Activated CD8-positive, alpha-beta memory T cell treated with anti-CD3 and anti-CD28 coated beads for 48 hours (primary cell): ENCODE results near the gene CFAP54.
"Not testable (repeated sequence)": the region's sequence is repeated elsewhere in the genome, so short reads cannot be mapped to it uniquely, and the experiment has no call there.

Experiments
- DNase-seq, 3 experiments: peaks; one replicate each; pipeline ENCODE4 v3.0.0-alpha.2; 2020; ENCODE audit warnings: low read depth in 2 of 3, low spot score in 2 of 3

The CFAP54 gene

GRCh38 chr12:96729466-96729865 lies 240.1 kb downstream of the CFAP54 start:
- not testable (repeated sequence) for DNase-seq

- no peak for DNase-seq
Measured at GRCh38 chr12:96729886-96730285, 240.5 kb downstream of the CFAP54 start.

GRCh38 chr12:96743606-96744005 lies 254.2 kb downstream of the CFAP54 start:
- DNase-seq, result no peak

GRCh38 chr12:96749999-96750398 lies 260.6 kb downstream of the CFAP54 start:
- no peak for DNase-seq

- no peak for DNase-seq
Measured at GRCh38 chr12:96751626-96752025, 262.2 kb downstream of the CFAP54 start.

- DNase-seq, result no peak
Measured at GRCh38 chr12:96752211-96752610, 262.8 kb downstream of the CFAP54 start.

- no peak for DNase-seq
Measured at GRCh38 chr12:96766232-96766631, 276.9 kb downstream of the CFAP54 start.

GRCh38 chr12:96769400-96769799 lies 280.0 kb downstream of the CFAP54 start:
- DNase-seq, result no peak

- DNase-seq, result no peak
Measured at GRCh38 chr12:96770219-96771102, 281.1 kb downstream of the CFAP54 start.

- no peak for DNase-seq
Measured at GRCh38 chr12:96773031-96773430, 283.7 kb downstream of the CFAP54 start.

- DNase-seq, result no peak
Measured at GRCh38 chr12:96774496-96775256, 285.3 kb downstream of the CFAP54 start.

GRCh38 chr12:96776908-96777307 lies 287.5 kb downstream of the CFAP54 start:
- DNase-seq, result no peak

GRCh38 chr12:96780330-96780729 lies 291.0 kb downstream of the CFAP54 start:
- no peak for DNase-seq

- no peak for DNase-seq
Measured at GRCh38 chr12:96786791-96787190, 297.4 kb downstream of the CFAP54 start.

- no peak for DNase-seq
Measured at GRCh38 chr12:96803969-96804368, 314.6 kb downstream of the CFAP54 start.

- DNase-seq, result no peak
Measured at GRCh38 chr12:96806272-96806671, 316.9 kb downstream of the CFAP54 start.

- no peak for DNase-seq
Measured at GRCh38 chr12:96807741-96808140, 318.4 kb downstream of the CFAP54 start.

GRCh38 chr12:96808587-96808986 lies 319.2 kb downstream of the CFAP54 start:
- no peak for DNase-seq

GRCh38 chr12:96809522-96809921 lies 320.1 kb downstream of the CFAP54 start:
- no peak for DNase-seq

GRCh38 chr12:96810057-96810456 lies 320.7 kb downstream of the CFAP54 start:
- DNase-seq, result no peak

GRCh38 chr12:96810477-96810876 lies 321.1 kb downstream of the CFAP54 start:
- no peak for DNase-seq

GRCh38 chr12:96811083-96811482 lies 321.7 kb downstream of the CFAP54 start:
- no peak for DNase-seq
